Endodermal cell (in vitro differentiated cells): ENCODE data around the gene HOGA1. TPM values are rescaled to one million over a fixed set of nuclear protein-coding genes. Genes with fewer than 3 reads are reported as not detected.
"Not testable (repeated sequence)": the region's sequence is repeated elsewhere in the genome, so short reads cannot be mapped to it uniquely, and the experiment has no call there.

Source experiments
- DNase-seq: peaks from one replicate; pipeline ENCODE4 v3.0.0-alpha.2; 2017
- H3K27ac ChIP-seq: 2 replicates; pipeline ENCODE4 v1.5.1; 2013; ENCODE audit warnings: mild to moderate bottlenecking, low read depth, low read length, moderate library complexity
- H3K27me3 ChIP-seq: 2 replicates; pipeline ENCODE4 v1.6.1; 2013; ENCODE audit warnings: mild to moderate bottlenecking, low read length, moderate library complexity; ENCODE audit not compliant: insufficient read depth, control insufficient read depth, poor library complexity, severe bottlenecking
- H3K36me3 ChIP-seq: 2 replicates; pipeline ENCODE4 v1.7.0; 2013; ENCODE audit warnings: mild to moderate bottlenecking, low read length, moderate library complexity; ENCODE audit not compliant: control insufficient read depth, insufficient read depth
- H3K4me1 ChIP-seq: one replicate; pipeline ENCODE4 v1.7.0; 2013; ENCODE audit warnings: low read length; ENCODE audit not compliant: control insufficient read depth, insufficient read depth
- H3K4me3 ChIP-seq: 2 replicates; pipeline ENCODE4 v1.5.1; 2013; ENCODE audit warnings: mild to moderate bottlenecking, low read length, moderate library complexity
- H3K9ac ChIP-seq: 2 replicates; pipeline ENCODE4 v1.6.1; 2013; ENCODE audit warnings: mild to moderate bottlenecking, low read length, moderate library complexity; ENCODE audit not compliant: poor library complexity, severe bottlenecking; ENCODE audit errors: extremely low read depth
- H3K9me3 ChIP-seq: 2 replicates; pipeline ENCODE4 v1.6.1; 2013; ENCODE audit warnings: mild to moderate bottlenecking, low read length, moderate library complexity; ENCODE audit not compliant: control insufficient read depth
- H3K27ac Mint-ChIP-seq: 2 replicates; pipeline ENCODE4 v1.8.0; 2020; ENCODE audit warnings: mixed read lengths
- H3K27me3 Mint-ChIP-seq: 2 replicates; pipeline ENCODE4 v1.8.0; 2021; ENCODE audit warnings: mild to moderate bottlenecking, mixed read lengths; ENCODE audit not compliant: insufficient read depth
- H3K36me3 Mint-ChIP-seq: 2 replicates; pipeline ENCODE4 v1.8.0; 2020; ENCODE audit warnings: low read depth, mixed read lengths
- H3K4me1 Mint-ChIP-seq: 2 replicates; pipeline ENCODE4 v1.8.0; 2020; ENCODE audit warnings: mixed read lengths
- H3K4me3 Mint-ChIP-seq: 2 replicates; pipeline ENCODE4 v1.8.0; 2020; ENCODE audit warnings: mild to moderate bottlenecking, moderate library complexity, mixed read lengths
- H3K9me3 Mint-ChIP-seq: 2 replicates; pipeline ENCODE4 v1.8.0; 2020; ENCODE audit warnings: mild to moderate bottlenecking, mixed read lengths
- WGBS, 2 experiments: methylation state at CpG; one replicate each; pipeline versions ENCODE4 v1.1.5 to v1.1.7; 2013; ENCODE audit warnings: missing lambda C conversion rate in 2 of 2, mixed read lengths in 1 of 2; ENCODE audit not compliant: insufficient coverage in 1 of 2, insufficient read length in 1 of 2; 5-methylcytosine and 5-hydroxymethylcytosine counted together
- total RNA-seq, 2 donors: library from RNA; stranded (reverse); fragmentation: NEBNext Ultra II Directional in 1 of 2; extraction: Animal tissue kit (Norgen Biotek cat#: 25700) in 1 of 2; gene quantifications; 2 replicates in 1 of 2; 3 replicates in 1 of 2; pipeline ENCODE4 v1.2.1, GENCODE V29; 2021
- TF ChIP-seq, protein P1 (sequence below): fragments of 200-600 bp; sonication (generic); conservative IDR thresholded peaks from 2 replicates; pipeline ENCODE4 v1.5.0; 2021; ENCODE audit warnings: antibody characterized with exemption, mild to moderate bottlenecking

The HOGA1 gene
- total RNA-seq, 2 donors from 2014 or later: 0.15 to 1.7 TPM

GRCh38 chr10:97640868-97641811, 57.0 kb downstream of the HOGA1 start:
- H3K4me3 Mint-ChIP-seq: peak overlapping the region; percentile 88
- H3K9me3 Mint-ChIP-seq: no peaks in the 10 kb centered on the region
- Histone ChIP-seq H3K27me3 (no peaks in the 10 kb centered on the region), H3K9ac (peak overlapping the region; percentile 69), H3K27ac (peak overlapping the region; percentile 38), H3K4me3 (peak overlapping the region; percentile 97), H3K9me3 (no peaks in the 10 kb centered on the region), H3K4me1 (no peaks in the 10 kb centered on the region), H3K36me3 (peaks cover 23% of the 10 kb centered on the region)
- WGBS, 2 experiments: 1 to 2% methylated on average over 25 to 67 of the region's 67 CpGs
- TF ChIP-seq, protein P1, sequence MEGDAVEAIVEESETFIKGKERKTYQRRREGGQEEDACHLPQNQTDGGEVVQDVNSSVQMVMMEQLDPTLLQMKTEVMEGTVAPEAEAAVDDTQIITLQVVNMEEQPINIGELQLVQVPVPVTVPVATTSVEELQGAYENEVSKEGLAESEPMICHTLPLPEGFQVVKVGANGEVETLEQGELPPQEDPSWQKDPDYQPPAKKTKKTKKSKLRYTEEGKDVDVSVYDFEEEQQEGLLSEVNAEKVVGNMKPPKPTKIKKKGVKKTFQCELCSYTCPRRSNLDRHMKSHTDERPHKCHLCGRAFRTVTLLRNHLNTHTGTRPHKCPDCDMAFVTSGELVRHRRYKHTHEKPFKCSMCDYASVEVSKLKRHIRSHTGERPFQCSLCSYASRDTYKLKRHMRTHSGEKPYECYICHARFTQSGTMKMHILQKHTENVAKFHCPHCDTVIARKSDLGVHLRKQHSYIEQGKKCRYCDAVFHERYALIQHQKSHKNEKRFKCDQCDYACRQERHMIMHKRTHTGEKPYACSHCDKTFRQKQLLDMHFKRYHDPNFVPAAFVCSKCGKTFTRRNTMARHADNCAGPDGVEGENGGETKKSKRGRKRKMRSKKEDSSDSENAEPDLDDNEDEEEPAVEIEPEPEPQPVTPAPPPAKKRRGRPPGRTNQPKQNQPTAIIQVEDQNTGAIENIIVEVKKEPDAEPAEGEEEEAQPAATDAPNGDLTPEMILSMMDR: no peak
- peak overlapping the region; percentile 91 for H3K27ac Mint-ChIP-seq
- no peaks in the 10 kb centered on the region for H3K27me3 Mint-ChIP-seq
- peaks cover 29% of the 10 kb centered on the region for H3K36me3 Mint-ChIP-seq
- peak; percentile 83 for DNase-seq
- H3K4me1 Mint-ChIP-seq: peaks cover 10% of the 10 kb centered on the region

DNA sequence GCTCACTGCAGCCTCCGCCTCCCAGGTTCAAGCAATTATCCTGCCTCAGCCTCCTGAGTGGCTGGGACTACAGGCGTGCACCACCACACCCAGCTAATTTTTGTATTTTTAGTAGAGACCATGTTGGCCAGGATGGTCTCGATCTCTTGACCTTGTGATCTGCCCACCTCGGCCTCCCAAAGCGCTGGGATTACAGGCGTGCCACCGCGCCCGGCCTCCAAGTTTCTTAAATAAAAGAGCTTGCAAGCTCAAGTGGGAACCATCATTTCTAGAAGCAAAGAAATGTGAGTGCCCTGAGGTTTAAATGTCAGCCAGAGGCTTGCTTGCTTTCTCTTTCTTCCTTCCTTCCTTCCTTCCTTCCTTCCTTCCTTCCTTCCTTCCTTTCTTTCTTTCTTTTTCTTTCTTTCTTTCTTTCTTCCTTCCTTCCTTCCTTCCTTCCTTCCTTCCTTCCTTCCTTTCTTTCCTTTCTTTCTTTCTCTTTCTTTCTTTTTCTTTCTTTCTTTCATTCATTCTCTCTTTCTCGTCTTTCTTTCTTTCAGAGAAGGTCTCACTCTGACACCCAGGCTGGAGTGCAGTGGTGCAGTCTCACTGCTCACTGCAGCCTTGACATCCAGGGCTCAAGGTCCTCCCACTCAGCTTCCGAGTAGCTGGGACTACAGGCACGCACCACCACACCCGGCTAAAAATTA, 58.4 kb downstream of the HOGA1 start:
- H3K27ac Mint-ChIP-seq: not testable (repeated sequence)
- WGBS, 2 experiments: 87 to 92% methylated on average over 10 to 13 of the region's 13 CpGs
- peak overlapping the region; percentile 97 for H3K4me3 ChIP-seq

DNA sequence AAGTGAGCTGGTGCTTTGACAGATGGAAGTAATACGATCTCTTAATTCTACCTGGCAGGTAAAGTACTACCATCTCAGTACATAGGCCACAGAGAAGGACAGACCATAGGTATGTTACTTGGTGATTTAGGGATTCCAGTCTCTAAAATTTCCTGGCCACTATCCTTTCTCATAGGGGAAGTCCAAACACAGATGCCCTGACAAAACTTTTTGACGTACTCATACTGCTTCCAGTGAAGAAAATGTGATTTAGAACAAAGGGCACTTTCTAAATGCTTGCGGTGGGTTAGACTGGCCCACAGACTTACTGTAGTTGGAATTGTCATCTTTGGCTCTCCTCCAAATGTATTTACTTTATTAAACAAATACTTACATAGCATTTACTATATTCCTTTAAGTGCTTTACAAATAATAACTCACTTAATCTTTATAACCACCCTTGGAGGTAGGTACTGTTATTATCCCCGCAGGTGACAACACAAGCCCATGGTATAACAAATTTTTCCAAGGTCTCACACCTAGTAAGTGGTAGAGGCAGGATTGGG, 59.3 kb downstream of the HOGA1 start:
- H3K36me3 ChIP-seq: peaks cover 29% of the 10 kb centered on the region
- H3K9me3 ChIP-seq: no peaks in the 10 kb centered on the region
- Mint-ChIP-seq H3K36me3 (peaks cover 32% of the 10 kb centered on the region), H3K4me3 (no peak overlapping the region), H3K27ac (no peak overlapping the region), H3K9me3 (no peaks in the 10 kb centered on the region), H3K4me1 (peaks cover 12% of the 10 kb centered on the region), H3K27me3 (no peaks in the 10 kb centered on the region)
- no peaks in the 10 kb centered on the region for H3K4me1 ChIP-seq
- H3K9ac ChIP-seq: no peak overlapping the region
- TF ChIP-seq, protein P1: no peak
- no peak for DNase-seq
- no peaks in the 10 kb centered on the region for H3K27me3 ChIP-seq
- WGBS, 2 experiments: 82 to 100% methylated on average over 3 to 4 of the region's 4 CpGs
- no peak overlapping the region for H3K4me3 ChIP-seq
- H3K27ac ChIP-seq: no peak overlapping the region

More for the DNA sequence above, 58.4 kb downstream of the HOGA1 start:
- H3K9me3 Mint-ChIP-seq, H3K27ac ChIP-seq, H3K9ac ChIP-seq, H3K4me1 Mint-ChIP-seq, H3K27me3 ChIP-seq, H3K4me1 ChIP-seq, H3K27me3 Mint-ChIP-seq, H3K9me3 ChIP-seq, DNase-seq: not testable (repeated sequence)
- peaks cover 28% of the 10 kb centered on the region for H3K36me3 ChIP-seq
- peak overlapping the region; percentile 88 for H3K4me3 Mint-ChIP-seq
- H3K36me3 Mint-ChIP-seq: peaks cover 32% of the 10 kb centered on the region
